HG02623 (cell line): Measurements from ENCODE around the gene CAB39.
A peak's percentile ranks its signal among the peaks of the same experiment; 100 is the strongest.

Experiments
- ATAC-seq: cut with Tn5 transposase; IDR thresholded peaks from one replicate; pipeline ENCODE4 v1.9.1; 2021; ENCODE audit warnings: moderate library complexity; ENCODE audit not compliant: unreplicated experiment

The CAB39 gene

GRCh38 chr2:230748087-230748486, 35.4 kb downstream of the CAB39 start:
- no peak for ATAC-seq

GRCh38 chr2:230749111-230749510, 36.5 kb downstream of the CAB39 start:
- ATAC-seq, result no peak

GRCh38 chr2:230751062-230751461, 38.4 kb downstream of the CAB39 start:
- ATAC-seq, result no peak

GRCh38 chr2:230754200-230754599, 41.6 kb downstream of the CAB39 start:
- no peak for ATAC-seq

GRCh38 chr2:230757476-230757875, 44.8 kb downstream of the CAB39 start:
- ATAC-seq, result no peak

- ATAC-seq, result no peak
Observed at GRCh38 chr2:230758566-230759480, 46.2 kb downstream of the CAB39 start.

- no peak for ATAC-seq
Observed at GRCh38 chr2:230759481-230760167, 47.0 kb downstream of the CAB39 start.

- ATAC-seq, result no peak
Observed at GRCh38 chr2:230761704-230762103, 49.1 kb downstream of the CAB39 start.

- ATAC-seq, result peak; percentile 69
Observed at GRCh38 chr2:230762317-230762896, 49.8 kb downstream of the CAB39 start.

GRCh38 chr2:230764346-230764745, 51.7 kb downstream of the CAB39 start:
- ATAC-seq, result no peak

- ATAC-seq, result no peak
Observed at GRCh38 chr2:230765611-230766300, 53.1 kb downstream of the CAB39 start.

- ATAC-seq, result no peak
Observed at GRCh38 chr2:230767862-230768388, 55.3 kb downstream of the CAB39 start.

- ATAC-seq, result no peak
Observed at GRCh38 chr2:230770804-230771203, 58.2 kb downstream of the CAB39 start.

- ATAC-seq, result no peak
Observed at GRCh38 chr2:230772156-230772555, 59.5 kb downstream of the CAB39 start.

- ATAC-seq, result no peak
Observed at GRCh38 chr2:230773039-230773773, 60.6 kb downstream of the CAB39 start.

GRCh38 chr2:230774348-230774951, 61.8 kb downstream of the CAB39 start:
- ATAC-seq, result no peak

- no peak for ATAC-seq
Observed at GRCh38 chr2:230775737-230776136, 63.1 kb downstream of the CAB39 start.

- ATAC-seq, result no peak
Observed at GRCh38 chr2:230777721-230778120, 65.1 kb downstream of the CAB39 start.

- ATAC-seq, result no peak
Observed at GRCh38 chr2:230778350-230779063, 65.9 kb downstream of the CAB39 start.
